Neural progenitor cell (in vitro differentiated cells): ENCODE measurements around the gene RUFY2. TPM values are rescaled to one million over a fixed set of nuclear protein-coding genes. Genes with fewer than 3 reads are reported as not detected.

Source experiments
- DNase-seq: peaks from one replicate; pipeline ENCODE4 v3.0.0-alpha.2; 2016; ENCODE audit warnings: low spot score
- H2AFZ ChIP-seq: fragments of 200-600 bp; sonication (generic); replicated peaks from 2 replicates; pipeline ENCODE4 v1.6.1; 2016; ENCODE audit warnings: antibody characterized with exemption
- H3F3A ChIP-seq: fragments of 200-600 bp; sonication (generic); 2 replicates; pipeline ENCODE4 v1.6.1; 2016; ENCODE audit warnings: antibody characterized with exemption, low read depth
- H3K27ac ChIP-seq: fragments of 200-600 bp; sonication (generic); 2 replicates; pipeline ENCODE4 v1.5.1; 2016; ENCODE audit warnings: mild to moderate bottlenecking
- H3K27me3 ChIP-seq: fragments of 200-600 bp; sonication (generic); 2 replicates; pipeline ENCODE4 v1.6.1; 2016; ENCODE audit warnings: mild to moderate bottlenecking, moderate library complexity
- H3K36me3 ChIP-seq: fragments of 200-600 bp; sonication (generic); 2 replicates; pipeline ENCODE4 v1.5.1; 2016
- H3K4me1 ChIP-seq: fragments of 200-600 bp; sonication (generic); 2 replicates; pipeline ENCODE4 v1.6.1; 2016; ENCODE audit warnings: mixed run types
- H3K4me2 ChIP-seq: fragments of 200-600 bp; sonication (generic); 2 replicates; pipeline ENCODE4 v1.6.1; 2016
- H3K4me3 ChIP-seq: fragments of 200-600 bp; sonication (generic); 2 replicates; pipeline ENCODE4 v1.5.1; 2016
- H3K79me2 ChIP-seq: fragments of 200-600 bp; sonication (generic); 2 replicates; pipeline ENCODE4 v1.6.1; 2016; ENCODE audit warnings: low read depth
- H3K9ac ChIP-seq: fragments of 200-600 bp; sonication (generic); 2 replicates; pipeline ENCODE4 v1.6.1; 2016
- H3K9me3 ChIP-seq: fragments of 200-600 bp; sonication (generic); 2 replicates; pipeline ENCODE4 v1.5.1; 2016; ENCODE audit warnings: low read depth
- H4K20me1 ChIP-seq: fragments of 200-600 bp; sonication (generic); 2 replicates; pipeline ENCODE4 v1.6.1; 2016; ENCODE audit warnings: low read depth
- H3K27ac Mint-ChIP-seq: 3 replicates; pipeline ENCODE4 v1.8.0; 2021; ENCODE audit warnings: mixed read lengths
- H3K27me3 Mint-ChIP-seq: 2 replicates; pipeline ENCODE4 v1.8.0; 2022; ENCODE audit warnings: low read depth, mild to moderate bottlenecking, inconsistent platforms, moderate library complexity, mixed read lengths; ENCODE audit not compliant: insufficient read depth
- H3K36me3 Mint-ChIP-seq: 3 replicates; pipeline ENCODE4 v1.8.0; 2021; ENCODE audit warnings: mixed read lengths
- H3K4me1 Mint-ChIP-seq: 3 replicates; pipeline ENCODE4 v1.8.0; 2021; ENCODE audit warnings: mixed read lengths
- H3K4me3 Mint-ChIP-seq: 3 replicates; pipeline ENCODE4 v1.8.0; 2021; ENCODE audit warnings: mild to moderate bottlenecking, moderate library complexity, mixed read lengths
- H3K9me3 Mint-ChIP-seq: 3 replicates; pipeline ENCODE4 v1.8.0; 2020; ENCODE audit warnings: mixed read lengths
- EZH2 ChIP-seq: fragments of 200-600 bp; sonication (generic); IDR thresholded peaks from 2 replicates; pipeline ENCODE4 v1.6.1; 2017; ENCODE audit warnings: antibody characterized with exemption, mild to moderate bottlenecking, moderate library complexity
- EZH2phosphoT487 ChIP-seq: fragments of 200-600 bp; sonication (generic); IDR thresholded peaks from 2 replicates; pipeline ENCODE4 v1.6.1; 2017; ENCODE audit warnings: antibody characterized with exemption
- total RNA-seq: library from RNA; depleted of rRNA; stranded (reverse); fragments of >200 nt; gene quantifications from 2 replicates; pipeline ENCODE4 v1.2.3, GENCODE V29; 2015; ENCODE audit warnings: low replicate concordance
- TF ChIP-seq, protein P1 (sequence below): fragments of 200-600 bp; sonication (generic); IDR thresholded peaks from 2 replicates; pipeline ENCODE4 v1.5.1; 2017; ENCODE audit warnings: antibody characterized with exemption, mild to moderate bottlenecking

RUFY2 gene
- total RNA-seq, 1 donor from 2014 or later = 45.2 TPM

DNA sequence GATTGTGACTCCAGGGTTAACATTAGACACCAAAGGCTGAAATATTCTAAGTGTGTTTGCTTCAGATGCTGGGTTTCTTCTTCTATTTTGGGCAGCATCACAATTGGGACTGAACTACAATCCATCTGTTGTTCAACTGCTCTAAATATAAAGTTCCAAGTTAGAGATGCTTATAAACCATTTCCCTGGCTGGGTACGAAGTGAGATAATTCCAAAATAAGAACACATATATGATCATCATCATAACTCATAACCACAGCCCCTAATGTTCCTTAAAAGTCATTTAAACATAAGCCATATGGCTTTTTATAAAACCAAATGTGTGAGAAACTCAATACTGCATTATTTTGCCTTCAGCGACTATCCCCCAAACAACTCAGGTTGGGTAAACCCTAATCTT is 35.9 kb upstream of the RUFY2 start:
- Histone ChIP-seq H2AFZ (no peak overlapping the region), H3K4me3 (no peak overlapping the region), H3K36me3 (peaks cover 13% of the 10 kb centered on the region), H3F3A (peaks cover 3% of the 10 kb centered on the region), H3K27me3 (no peaks in the 10 kb centered on the region), H3K4me1 (no peaks in the 10 kb centered on the region), H4K20me1 (no peaks in the 10 kb centered on the region), H3K79me2 (no peaks in the 10 kb centered on the region), H3K9me3 (no peaks in the 10 kb centered on the region), H3K27ac (no peak overlapping the region), H3K9ac (no peak overlapping the region), H3K4me2 (no peak overlapping the region)
- no peaks in the 10 kb centered on the region for H3K4me1 Mint-ChIP-seq
- no peak for TF ChIP-seq EZH2phosphoT487
- TF ChIP-seq, protein P1, sequence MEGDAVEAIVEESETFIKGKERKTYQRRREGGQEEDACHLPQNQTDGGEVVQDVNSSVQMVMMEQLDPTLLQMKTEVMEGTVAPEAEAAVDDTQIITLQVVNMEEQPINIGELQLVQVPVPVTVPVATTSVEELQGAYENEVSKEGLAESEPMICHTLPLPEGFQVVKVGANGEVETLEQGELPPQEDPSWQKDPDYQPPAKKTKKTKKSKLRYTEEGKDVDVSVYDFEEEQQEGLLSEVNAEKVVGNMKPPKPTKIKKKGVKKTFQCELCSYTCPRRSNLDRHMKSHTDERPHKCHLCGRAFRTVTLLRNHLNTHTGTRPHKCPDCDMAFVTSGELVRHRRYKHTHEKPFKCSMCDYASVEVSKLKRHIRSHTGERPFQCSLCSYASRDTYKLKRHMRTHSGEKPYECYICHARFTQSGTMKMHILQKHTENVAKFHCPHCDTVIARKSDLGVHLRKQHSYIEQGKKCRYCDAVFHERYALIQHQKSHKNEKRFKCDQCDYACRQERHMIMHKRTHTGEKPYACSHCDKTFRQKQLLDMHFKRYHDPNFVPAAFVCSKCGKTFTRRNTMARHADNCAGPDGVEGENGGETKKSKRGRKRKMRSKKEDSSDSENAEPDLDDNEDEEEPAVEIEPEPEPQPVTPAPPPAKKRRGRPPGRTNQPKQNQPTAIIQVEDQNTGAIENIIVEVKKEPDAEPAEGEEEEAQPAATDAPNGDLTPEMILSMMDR = no peak
- no peak for TF ChIP-seq EZH2
- H3K9me3 Mint-ChIP-seq = no peaks in the 10 kb centered on the region
- H3K27ac Mint-ChIP-seq = no peak overlapping the region
- no peak overlapping the region for H3K4me3 Mint-ChIP-seq
- DNase-seq = no peak
- H3K36me3 Mint-ChIP-seq = peaks cover 22% of the 10 kb centered on the region
- H3K27me3 Mint-ChIP-seq = peaks cover 4% of the 10 kb centered on the region

DNA sequence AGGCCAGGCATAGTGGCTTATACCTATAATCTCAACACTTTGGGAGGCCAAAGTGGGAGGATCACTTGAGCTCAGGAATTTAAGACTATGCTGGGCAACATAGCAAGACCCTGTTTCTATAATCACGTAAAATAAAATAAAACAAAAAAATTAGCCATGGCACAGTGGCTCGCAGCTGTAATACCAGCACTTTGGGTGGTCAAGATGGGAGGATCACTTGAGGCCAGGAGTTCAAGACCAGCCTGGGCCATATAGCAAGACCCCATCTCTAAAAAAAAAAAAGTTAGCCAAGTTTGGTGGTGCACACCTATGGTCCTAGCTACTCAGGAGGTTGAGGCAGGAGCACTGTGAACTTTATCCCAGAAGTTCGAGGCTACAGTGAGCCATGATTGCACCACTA is 33.8 kb upstream of the RUFY2 start:
- Histone ChIP-seq H3K79me2 (no peaks in the 10 kb centered on the region), H3K9me3 (no peaks in the 10 kb centered on the region), H4K20me1 (no peaks in the 10 kb centered on the region), H3K4me2 (no peak overlapping the region), H3K4me3 (no peak overlapping the region), H3K27ac (no peak overlapping the region), H3K27me3 (no peaks in the 10 kb centered on the region), H3K36me3 (peaks cover 13% of the 10 kb centered on the region), H3K9ac (no peak overlapping the region), H3K4me1 (no peaks in the 10 kb centered on the region), H3F3A (peaks cover 3% of the 10 kb centered on the region), H2AFZ (no peak overlapping the region)
- TF ChIP-seq, protein P1 = no peak
- TF ChIP-seq EZH2phosphoT487 (no peak), EZH2 (no peak)
- H3K9me3 Mint-ChIP-seq = no peaks in the 10 kb centered on the region
- H3K4me3 Mint-ChIP-seq = no peak overlapping the region
- no peaks in the 10 kb centered on the region for H3K4me1 Mint-ChIP-seq
- H3K36me3 Mint-ChIP-seq = peaks cover 19% of the 10 kb centered on the region
- no peak for DNase-seq
- no peak overlapping the region for H3K27ac Mint-ChIP-seq
- H3K27me3 Mint-ChIP-seq = peaks cover 4% of the 10 kb centered on the region

DNA sequence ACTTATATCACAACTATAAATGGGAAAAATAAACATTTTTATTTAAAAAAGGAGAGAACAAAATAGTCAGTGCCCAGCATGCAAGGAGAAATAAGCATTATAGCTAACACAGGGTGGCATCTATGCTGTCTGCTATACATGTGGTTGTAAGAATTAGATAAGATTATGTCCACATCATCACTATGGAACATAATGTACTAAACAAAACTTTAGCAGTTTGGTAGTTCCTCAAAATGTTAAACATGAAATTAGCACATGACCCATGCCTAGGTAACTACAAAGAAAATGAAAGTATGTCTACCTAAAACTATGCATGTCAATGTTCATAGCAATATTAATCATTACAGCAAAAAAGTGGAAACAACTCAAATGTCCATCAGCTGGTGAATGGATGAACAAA is 28.7 kb upstream of the RUFY2 start:
- no peak for DNase-seq
- Histone ChIP-seq H4K20me1 (no peaks in the 10 kb centered on the region), H3K4me2 (no peak overlapping the region), H3K9ac (no peak overlapping the region), H3F3A (peaks cover 6% of the 10 kb centered on the region), H3K4me1 (no peaks in the 10 kb centered on the region), H3K36me3 (peaks cover 14% of the 10 kb centered on the region), H3K9me3 (no peaks in the 10 kb centered on the region), H3K4me3 (no peak overlapping the region), H2AFZ (no peak overlapping the region), H3K79me2 (no peaks in the 10 kb centered on the region), H3K27me3 (no peaks in the 10 kb centered on the region), H3K27ac (no peak overlapping the region)
- Mint-ChIP-seq H3K4me1 (no peaks in the 10 kb centered on the region), H3K27ac (no peak overlapping the region), H3K9me3 (no peaks in the 10 kb centered on the region), H3K27me3 (peaks cover 2% of the 10 kb centered on the region), H3K4me3 (no peak overlapping the region), H3K36me3 (peaks cover 18% of the 10 kb centered on the region)
- TF ChIP-seq EZH2 = no peak
- TF ChIP-seq EZH2phosphoT487 = no peak
- TF ChIP-seq, protein P1 = no peak

DNA sequence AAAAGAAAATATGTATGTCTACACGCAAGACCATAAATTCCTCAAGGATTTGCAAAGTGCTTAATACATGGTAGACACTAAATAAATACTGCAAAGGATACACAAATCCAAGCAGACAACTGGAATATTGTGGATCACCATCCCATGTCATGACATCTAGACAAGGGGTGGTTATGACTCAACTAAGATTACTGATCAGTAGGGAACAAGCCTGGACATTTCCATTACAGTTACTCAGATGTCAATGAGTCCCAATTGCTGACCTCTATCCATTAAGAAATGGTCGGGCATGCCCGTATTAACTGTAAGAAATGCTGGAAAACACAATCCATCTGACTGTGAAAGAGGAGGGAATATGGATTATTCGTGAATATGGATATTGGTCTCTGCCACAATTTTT is 27.6 kb upstream of the RUFY2 start:
- TF ChIP-seq EZH2phosphoT487 (no peak), EZH2 (no peak)
- TF ChIP-seq, protein P1 = no peak
- no peak overlapping the region for H3K27ac Mint-ChIP-seq
- Histone ChIP-seq H3K4me1 (no peaks in the 10 kb centered on the region), H3F3A (peaks cover 5% of the 10 kb centered on the region), H3K9ac (no peak overlapping the region), H3K9me3 (no peaks in the 10 kb centered on the region), H3K79me2 (no peaks in the 10 kb centered on the region), H3K4me2 (no peak overlapping the region), H2AFZ (no peak overlapping the region), H3K4me3 (no peak overlapping the region), H3K27ac (no peak overlapping the region), H3K36me3 (peaks cover 23% of the 10 kb centered on the region), H4K20me1 (no peaks in the 10 kb centered on the region), H3K27me3 (no peaks in the 10 kb centered on the region)
- no peak for DNase-seq
- peaks cover 19% of the 10 kb centered on the region for H3K36me3 Mint-ChIP-seq
- no peaks in the 10 kb centered on the region for H3K4me1 Mint-ChIP-seq
- H3K9me3 Mint-ChIP-seq = no peaks in the 10 kb centered on the region
- H3K27me3 Mint-ChIP-seq = peaks cover 2% of the 10 kb centered on the region
- H3K4me3 Mint-ChIP-seq = no peak overlapping the region
